OCI-LY1 (cell line): ENCODE results near the gene GLI3.

Source experiments
- CTCF ChIP-seq: fragments of 200-600 bp; sonication (generic), shearing (Covaris generic); IDR thresholded peaks from 2 replicates; pipeline ENCODE4 v1.5.1; 2017; ENCODE audit warnings: mild to moderate bottlenecking, antibody characterized with exemption, low read length, moderate library complexity, mixed read lengths
- EZH2 ChIP-seq: fragments of 200-600 bp; sonication (generic), shearing (Covaris generic); IDR thresholded peaks from 2 replicates; pipeline ENCODE4 v1.8.0; 2017; ENCODE audit warnings: borderline replicate concordance, mixed run types, mild to moderate bottlenecking, antibody characterized with exemption, low read length, moderate library complexity, mixed read lengths

DNA sequence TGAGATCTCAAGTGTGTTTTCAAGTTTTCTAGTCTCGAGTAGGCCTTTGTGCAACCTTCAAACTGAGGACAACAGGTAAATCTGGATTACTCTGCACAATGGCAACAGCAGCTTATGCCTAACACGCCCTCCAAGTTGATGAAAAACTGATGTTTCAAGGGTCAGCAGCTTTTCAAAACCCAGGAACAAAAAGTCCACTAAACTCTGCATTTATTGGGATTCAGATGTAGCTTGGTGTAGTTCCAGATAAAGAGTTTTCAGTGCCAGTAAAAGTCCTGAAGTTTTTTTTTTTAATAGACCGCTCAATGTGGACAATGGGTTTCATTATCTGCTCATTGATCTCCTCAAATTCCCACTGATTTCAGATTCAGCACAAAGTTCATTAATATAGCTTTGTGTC lies 259.3 kb downstream of the GLI3 start:
- TF ChIP-seq EZH2 (no peak), CTCF (no peak)
